SIG-M5 treated with dmso at 0.1 percent for 504 hours (cell line): ENCODE data around the gene SLC25A22.

Experiments used
- DNase-seq: peaks from one replicate; lab custom pipeline; 2025; ENCODE audit not compliant: unreplicated experiment; lab: John Stamatoyannopoulos, UW

The SLC25A22 gene

DNA sequence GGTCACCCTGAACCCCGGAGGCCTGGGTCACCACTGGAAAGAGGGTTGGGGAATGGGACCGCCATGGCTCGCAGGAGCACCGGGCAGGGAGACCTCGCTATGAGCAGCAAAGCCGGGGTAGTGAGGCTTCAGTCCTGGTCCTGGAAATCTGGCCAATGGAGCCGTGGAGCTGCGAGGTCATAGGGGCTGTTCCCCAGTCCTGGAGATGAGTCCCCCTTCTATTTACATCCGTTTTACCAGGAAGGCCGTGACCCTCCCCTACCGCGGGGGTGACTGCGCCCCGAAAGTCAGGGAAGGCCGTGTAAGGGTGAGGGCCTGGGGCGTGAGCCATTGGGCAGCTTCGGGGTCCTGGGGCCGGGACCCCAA is 6.5 kb upstream of the SLC25A22 start:
- DNase-seq = no peak

GRCh38 chr11:803770-804598 is 5.9 kb upstream of the SLC25A22 start:
- no peak for DNase-seq

- no peak for DNase-seq
Measured at GRCh38 chr11:803467-803742, 5.3 kb upstream of the SLC25A22 start.

DNA sequence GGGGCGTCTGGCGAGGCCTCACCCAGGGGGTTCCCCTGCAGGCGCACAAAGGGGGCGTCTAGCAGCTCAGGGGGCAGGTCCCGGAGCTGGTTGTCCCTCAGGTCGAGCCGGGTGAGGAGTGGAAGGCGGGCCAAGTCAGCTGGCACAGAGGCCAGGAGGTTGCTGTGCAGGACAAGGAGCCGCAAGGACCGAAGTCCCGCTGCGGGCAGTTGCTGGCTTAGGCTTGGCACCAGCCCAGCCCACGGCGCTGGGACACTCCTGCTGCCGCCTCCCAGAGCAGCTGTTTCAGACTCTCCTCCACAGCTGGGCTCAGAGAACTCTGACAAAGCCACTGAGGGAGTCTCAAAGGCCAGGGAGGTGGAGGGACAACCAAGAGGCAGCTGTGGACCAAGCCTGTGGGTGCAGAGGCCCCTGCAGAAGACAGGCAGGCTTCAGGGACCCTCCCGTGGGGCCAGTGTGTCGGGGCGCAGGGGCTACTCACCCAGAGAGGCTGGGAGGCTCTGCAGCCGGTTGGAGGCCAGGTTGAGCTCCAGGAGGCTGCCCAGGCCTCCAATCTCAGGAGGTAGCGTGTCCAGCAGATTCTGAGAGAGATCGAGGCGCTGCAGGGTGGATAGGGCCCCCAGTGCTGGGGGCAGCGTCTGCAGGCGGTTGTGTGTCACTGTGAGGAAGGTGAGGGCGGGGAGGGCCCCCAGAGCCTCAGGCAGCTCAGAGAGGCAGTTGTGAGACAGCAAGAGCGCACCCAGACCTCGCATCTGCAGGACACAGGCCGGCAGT is 4.8 kb upstream of the SLC25A22 start:
- DNase-seq = no peak

- no peak for DNase-seq
Measured at GRCh38 chr11:802018-802617, 4.0 kb upstream of the SLC25A22 start.

GRCh38 chr11:801097-801780 is 3.2 kb upstream of the SLC25A22 start:
- DNase-seq = no peak

- no peak for DNase-seq
Measured at GRCh38 chr11:800473-800872, 2.4 kb upstream of the SLC25A22 start.

GRCh38 chr11:799641-800316 is 1.7 kb upstream of the SLC25A22 start:
- no peak for DNase-seq

- DNase-seq = peak; percentile 94
Measured at GRCh38 chr11:797296-798092, 587 bp downstream of the SLC25A22 start.

GRCh38 chr11:796565-797295 is 1.4 kb downstream of the SLC25A22 start:
- DNase-seq = no peak

DNA sequence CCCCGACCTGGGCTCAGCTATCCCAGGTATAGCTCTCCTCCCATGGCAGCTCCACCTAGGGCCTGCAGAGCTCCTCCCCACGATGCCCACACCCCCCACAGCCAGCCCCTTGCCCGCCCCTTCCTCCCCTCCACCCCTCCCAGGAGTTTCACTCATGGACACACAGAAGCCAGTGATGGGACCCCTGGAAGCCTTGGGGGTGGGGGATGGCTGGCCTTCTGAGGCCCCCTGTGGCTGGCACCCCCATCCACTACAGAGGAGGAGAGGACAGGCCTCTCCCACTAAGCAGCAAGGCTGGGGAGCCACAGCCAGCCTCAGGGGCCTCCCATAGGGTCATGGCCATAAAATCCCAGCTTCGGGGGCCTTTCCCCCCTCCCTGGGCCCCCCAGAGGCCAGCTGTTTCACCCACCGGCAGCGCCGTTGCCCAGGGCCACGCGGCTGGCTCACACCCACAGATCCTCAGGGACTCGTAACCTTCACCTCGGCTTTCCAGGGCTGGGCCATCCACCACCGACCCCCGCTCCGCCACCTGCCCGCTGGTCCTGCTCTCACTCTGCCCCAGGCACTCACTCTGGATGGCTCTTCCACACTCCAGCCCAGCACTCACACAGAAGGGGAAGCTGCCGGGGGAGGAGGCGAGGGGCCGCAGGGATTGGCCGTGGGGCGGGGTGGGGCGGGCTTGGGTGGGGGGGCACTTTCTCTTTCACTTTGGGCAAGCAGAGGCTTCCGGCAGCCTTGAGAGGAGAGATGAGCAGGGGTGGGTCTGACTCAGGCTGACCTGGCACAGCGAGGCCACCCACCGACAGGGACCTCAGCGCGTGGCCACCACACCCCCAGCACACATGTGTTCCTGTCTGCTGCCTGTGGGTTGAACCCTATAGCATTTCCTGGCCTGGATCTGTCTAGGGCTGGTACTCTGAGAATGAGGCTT is 2.2 kb downstream of the SLC25A22 start:
- DNase-seq = peak; percentile 84

GRCh38 chr11:794766-795633 is 3.1 kb downstream of the SLC25A22 start:
- no peak for DNase-seq

GRCh38 chr11:794013-794765 is 3.9 kb downstream of the SLC25A22 start:
- DNase-seq = no peak

GRCh38 chr11:793556-793955 is 4.5 kb downstream of the SLC25A22 start:
- no peak for DNase-seq

DNA sequence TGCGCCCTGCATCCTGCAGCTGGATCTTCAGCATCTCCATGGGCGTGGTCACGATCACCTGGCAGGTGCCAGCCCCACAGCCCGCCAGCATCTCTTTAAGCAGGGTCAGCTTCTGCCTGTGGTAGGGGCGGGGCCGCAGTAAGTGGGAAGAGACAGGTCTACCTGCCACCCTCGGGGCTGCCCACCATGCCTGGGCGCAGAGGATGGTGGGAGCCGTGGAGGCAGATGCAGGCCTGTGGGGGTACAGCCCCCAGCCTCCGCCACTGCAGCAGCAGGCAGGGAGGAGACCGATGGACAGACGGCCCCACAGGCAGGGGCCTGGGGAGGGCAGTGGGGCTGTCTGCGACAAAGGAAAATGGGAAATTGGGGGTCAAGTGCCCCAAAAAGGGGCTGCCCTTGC is 5.2 kb downstream of the SLC25A22 start:
- DNase-seq = no peak

GRCh38 chr11:792535-792821 is 5.6 kb downstream of the SLC25A22 start:
- no peak for DNase-seq
